SHP77 (cell line): ENCODE results near the gene PPP4R1.

Experiments used
- DNase-seq, 2 experiments: peaks; one replicate each; lab custom pipeline; 2025; lab: John Stamatoyannopoulos, UW

PPP4R1 gene

GRCh38 chr18:9594823-9595596 lies 19.3 kb downstream of the PPP4R1 start:
- DNase-seq, result no peak

- no peak for DNase-seq
Measured at GRCh38 chr18:9587924-9588323, 26.4 kb downstream of the PPP4R1 start.

- DNase-seq, result no peak
Measured at GRCh38 chr18:9586814-9587213, 27.5 kb downstream of the PPP4R1 start.

- DNase-seq, result no peak
Measured at GRCh38 chr18:9581667-9582066, 32.7 kb downstream of the PPP4R1 start.

- DNase-seq, result no peak
Measured at GRCh38 chr18:9578306-9578705, 36.1 kb downstream of the PPP4R1 start.

GRCh38 chr18:9577361-9577760 lies 37.0 kb downstream of the PPP4R1 start:
- no peak for DNase-seq

- peak; percentile 73 to 85 for DNase-seq
Measured at GRCh38 chr18:9575558-9575957, 38.8 kb downstream of the PPP4R1 start.

- no peak for DNase-seq
Measured at GRCh38 chr18:9574473-9575115, 39.8 kb downstream of the PPP4R1 start.

- no peak for DNase-seq
Measured at GRCh38 chr18:9571546-9571945, 42.8 kb downstream of the PPP4R1 start.

GRCh38 chr18:9570255-9570654 lies 44.1 kb downstream of the PPP4R1 start:
- DNase-seq, result no peak

- no peak for DNase-seq
Measured at GRCh38 chr18:9569178-9569577, 45.2 kb downstream of the PPP4R1 start.

GRCh38 chr18:9568186-9568585 lies 46.2 kb downstream of the PPP4R1 start:
- no peak for DNase-seq

GRCh38 chr18:9565407-9565806 lies 49.0 kb downstream of the PPP4R1 start:
- no peak for DNase-seq

GRCh38 chr18:9563331-9563730 lies 51.0 kb downstream of the PPP4R1 start:
- DNase-seq, result no peak

- DNase-seq, result no peak
Measured at GRCh38 chr18:9562584-9562983, 51.8 kb downstream of the PPP4R1 start.

- no peak for DNase-seq
Measured at GRCh38 chr18:9561759-9562158, 52.6 kb downstream of the PPP4R1 start.

- no peak for DNase-seq
Measured at GRCh38 chr18:9559253-9559652, 55.1 kb downstream of the PPP4R1 start.

GRCh38 chr18:9558387-9559064 lies 55.8 kb downstream of the PPP4R1 start:
- no peak for DNase-seq

- no peak for DNase-seq
Measured at GRCh38 chr18:9557250-9557943, 57.0 kb downstream of the PPP4R1 start.

GRCh38 chr18:9552616-9553015 lies 61.7 kb downstream of the PPP4R1 start:
- no peak for DNase-seq

GRCh38 chr18:9552191-9552590 lies 62.2 kb downstream of the PPP4R1 start:
- DNase-seq, result no peak

- no peak for DNase-seq
Measured at GRCh38 chr18:9550429-9550828, 63.9 kb downstream of the PPP4R1 start.

- DNase-seq, result no peak
Measured at GRCh38 chr18:9549405-9549804, 65.0 kb downstream of the PPP4R1 start.
